ACC112 (cell line): ENCODE data around the gene ATP5PO.
A peak's percentile ranks its signal among the peaks of the same experiment; 100 is the strongest.

Experiments used
- H2AFZ ChIP-seq: fragments of 200-600 bp; sonication (generic); one replicate; pipeline ENCODE4 v1.6.0; 2017; ENCODE audit warnings: antibody characterized with exemption, low read length; ENCODE audit not compliant: unreplicated experiment
- H3K27ac ChIP-seq: fragments of 200-600 bp; sonication (generic); 2 replicates; pipeline ENCODE4 v1.5.1; 2014; ENCODE audit warnings: low read depth, mild to moderate bottlenecking, antibody characterized with exemption, low read length, moderate library complexity
- H3K27me3 ChIP-seq: fragments of 200-600 bp; sonication (generic); 2 replicates; pipeline ENCODE4 v1.6.1; 2014; ENCODE audit warnings: mild to moderate bottlenecking, antibody characterized with exemption, low read length, moderate library complexity, mixed read lengths; ENCODE audit not compliant: insufficient read depth
- H3K36me3 ChIP-seq: fragments of 200-600 bp; sonication (generic); 2 replicates; pipeline ENCODE4 v1.6.1; 2016; ENCODE audit warnings: mild to moderate bottlenecking, antibody characterized with exemption, low read length, moderate library complexity, mixed read lengths; ENCODE audit not compliant: insufficient read depth
- H3K4me1 ChIP-seq: fragments of 200-600 bp; sonication (generic); one replicate; pipeline ENCODE4 v1.6.1; 2016; ENCODE audit warnings: low read length, mixed read lengths; ENCODE audit not compliant: insufficient read depth, unreplicated experiment, control insufficient read depth
- H3K4me3 ChIP-seq: fragments of 200-600 bp; sonication (generic); 2 replicates; pipeline ENCODE4 v1.5.1; 2014; ENCODE audit warnings: mild to moderate bottlenecking, low read depth, low read length
- H3K79me2 ChIP-seq: fragments of 200-600 bp; sonication (generic); one replicate; pipeline ENCODE4 v1.6.0; 2016; ENCODE audit warnings: low read length; ENCODE audit not compliant: control insufficient read depth, unreplicated experiment, insufficient read depth

The ATP5PO gene

GRCh38 chr21:33915368-33916199, at the start of gene ATP5PO:
Gene ATP5PO, minus strand, starts transcription at chr21:33915804. Its CDS starts 41 bp downstream, at chr21:33915763.
- Histone ChIP-seq H3K27ac (peak within 1 kb of the TSS; percentile 25), H3K27me3 (no peaks in the 10 kb centered on the region), H3K36me3 (peaks cover 24% of the 10 kb centered on the region), H2AFZ (peak within 1 kb of the TSS; percentile 94), H3K4me3 (peak within 1 kb of the TSS; percentile 91), H3K79me2 (peaks cover 35% of the 10 kb centered on the region), H3K4me1 (peaks cover 15% of the 10 kb centered on the region)

- Histone ChIP-seq H3K36me3 (no peaks in the 10 kb centered on the region), H3K27ac (no peak overlapping the region), H3K4me3 (no peak overlapping the region), H3K79me2 (no peaks in the 10 kb centered on the region), H2AFZ (no peak overlapping the region), H3K27me3 (no peaks in the 10 kb centered on the region), H3K4me1 (peaks cover 28% of the 10 kb centered on the region)
These were observed 49.2 kb upstream of the ATP5PO start for GRCh38 chr21:33964706-33965325.

- no peak overlapping the region for H2AFZ ChIP-seq
- no peaks in the 10 kb centered on the region for H3K79me2 ChIP-seq
- H3K27me3 ChIP-seq: no peaks in the 10 kb centered on the region
- H3K27ac ChIP-seq: no peak overlapping the region
- H3K4me1 ChIP-seq: peaks cover 20% of the 10 kb centered on the region
- no peak overlapping the region for H3K4me3 ChIP-seq
- no peaks in the 10 kb centered on the region for H3K36me3 ChIP-seq
These were observed 48.4 kb upstream of the ATP5PO start for GRCh38 chr21:33963848-33964555.

- no peak overlapping the region for H2AFZ ChIP-seq
- H3K4me3 ChIP-seq: no peak overlapping the region
- no peaks in the 10 kb centered on the region for H3K27me3 ChIP-seq
- no peaks in the 10 kb centered on the region for H3K79me2 ChIP-seq
- no peak overlapping the region for H3K27ac ChIP-seq
- H3K4me1 ChIP-seq: peaks cover 9% of the 10 kb centered on the region
- no peaks in the 10 kb centered on the region for H3K36me3 ChIP-seq
These were observed 46.7 kb upstream of the ATP5PO start for GRCh38 chr21:33962290-33962689.

- no peak overlapping the region for H3K27ac ChIP-seq
- H3K36me3 ChIP-seq: no peaks in the 10 kb centered on the region
- no peaks in the 10 kb centered on the region for H3K79me2 ChIP-seq
- no peak overlapping the region for H3K4me3 ChIP-seq
- H2AFZ ChIP-seq: no peak overlapping the region
- H3K4me1 ChIP-seq: no peaks in the 10 kb centered on the region
- H3K27me3 ChIP-seq: no peaks in the 10 kb centered on the region
These were observed 45.5 kb upstream of the ATP5PO start for GRCh38 chr21:33961061-33961460.

GRCh38 chr21:33959680-33960079, 44.1 kb upstream of the ATP5PO start:
- Histone ChIP-seq H3K36me3 (no peaks in the 10 kb centered on the region), H3K4me3 (no peak overlapping the region), H3K79me2 (no peaks in the 10 kb centered on the region), H3K4me1 (no peaks in the 10 kb centered on the region), H2AFZ (no peak overlapping the region), H3K27ac (no peak overlapping the region), H3K27me3 (no peaks in the 10 kb centered on the region)

- Histone ChIP-seq H3K4me3 (no peak overlapping the region), H2AFZ (no peak overlapping the region), H3K4me1 (no peaks in the 10 kb centered on the region), H3K27me3 (no peaks in the 10 kb centered on the region), H3K36me3 (no peaks in the 10 kb centered on the region), H3K27ac (no peak overlapping the region), H3K79me2 (no peaks in the 10 kb centered on the region)
These were observed 38.8 kb upstream of the ATP5PO start for GRCh38 chr21:33954395-33954794.

- Histone ChIP-seq H3K79me2 (no peaks in the 10 kb centered on the region), H3K27ac (no peak overlapping the region), H3K27me3 (no peaks in the 10 kb centered on the region), H3K36me3 (no peaks in the 10 kb centered on the region), H3K4me1 (peaks cover 17% of the 10 kb centered on the region), H2AFZ (no peak overlapping the region), H3K4me3 (no peak overlapping the region)
These were observed 35.9 kb upstream of the ATP5PO start for GRCh38 chr21:33951276-33952178.

GRCh38 chr21:33950431-33951079, 35.0 kb upstream of the ATP5PO start:
- no peak overlapping the region for H3K27ac ChIP-seq
- no peak overlapping the region for H3K4me3 ChIP-seq
- peaks cover 17% of the 10 kb centered on the region for H3K4me1 ChIP-seq
- H3K36me3 ChIP-seq: no peaks in the 10 kb centered on the region
- H3K27me3 ChIP-seq: no peaks in the 10 kb centered on the region
- no peaks in the 10 kb centered on the region for H3K79me2 ChIP-seq
- H2AFZ ChIP-seq: no peak overlapping the region
